HG03354 (cell line): ENCODE measurements around the gene LTO1.

Experiments used
- ATAC-seq: cut with Tn5 transposase; IDR thresholded peaks from one replicate; pipeline ENCODE4 v1.9.1; 2021; ENCODE audit warnings: mild to moderate bottlenecking; ENCODE audit not compliant: unreplicated experiment, poor library complexity, severe bottlenecking

The LTO1 gene

DNA sequence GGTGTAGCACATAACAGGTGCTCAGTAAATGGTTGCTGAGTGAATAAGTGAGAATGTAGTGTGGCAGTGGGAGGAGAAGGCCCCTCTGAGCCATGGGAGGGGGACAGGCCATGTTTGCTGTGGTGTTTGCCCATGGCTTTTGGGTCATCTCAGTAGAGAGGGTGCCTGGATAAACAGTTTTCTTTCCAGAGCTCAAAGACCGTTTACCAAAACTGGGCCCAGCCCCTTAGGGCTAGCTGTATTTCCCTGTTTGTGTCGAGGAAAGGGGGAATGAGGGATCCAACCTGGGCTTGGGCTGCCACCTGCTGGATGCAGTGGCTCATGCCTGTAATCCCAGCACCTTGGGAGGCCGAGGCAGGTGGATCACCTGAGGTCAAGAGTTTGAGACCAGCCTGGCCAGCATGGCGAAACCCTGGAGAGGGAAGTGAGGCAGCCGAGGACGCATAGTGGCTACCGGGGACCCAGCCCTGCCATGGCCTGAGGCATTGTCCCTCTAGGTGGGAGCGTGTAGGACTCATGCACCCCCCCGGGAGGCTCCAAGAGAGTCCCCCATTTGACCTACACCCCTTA lies 8.7 kb upstream of the LTO1 start:
- ATAC-seq: no peak

DNA sequence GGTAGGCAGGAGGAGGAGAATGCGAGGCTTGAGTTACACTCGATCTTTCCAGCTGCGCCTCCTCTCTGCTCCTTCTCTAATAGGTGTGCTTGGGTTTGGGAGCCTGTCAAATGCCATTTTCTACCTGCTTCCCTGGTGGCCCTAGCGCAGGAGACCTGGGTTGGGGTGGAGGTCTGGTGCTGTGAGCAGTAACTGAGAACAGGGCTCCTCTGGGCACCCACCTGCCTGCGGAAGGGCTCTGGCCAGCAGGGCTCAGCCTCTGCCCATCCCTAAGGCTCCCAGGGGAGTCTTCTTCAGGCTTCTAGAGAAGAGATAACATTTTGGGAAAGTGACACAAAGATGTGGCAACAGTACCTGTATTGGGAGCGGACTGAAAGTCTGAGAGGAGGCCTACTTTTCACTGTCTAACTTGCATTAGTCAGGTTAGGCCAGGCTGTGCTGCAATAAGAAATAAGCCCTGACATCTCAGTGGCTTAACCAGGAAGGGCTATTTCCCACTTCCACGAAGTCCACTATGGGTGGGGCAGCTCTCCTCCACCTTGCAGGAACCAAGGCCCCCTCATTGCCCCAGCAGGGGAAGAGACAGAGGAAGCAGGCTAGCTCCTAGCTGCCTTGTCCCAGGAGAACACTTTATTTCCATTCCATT lies 7.7 kb upstream of the LTO1 start:
- no peak for ATAC-seq

DNA sequence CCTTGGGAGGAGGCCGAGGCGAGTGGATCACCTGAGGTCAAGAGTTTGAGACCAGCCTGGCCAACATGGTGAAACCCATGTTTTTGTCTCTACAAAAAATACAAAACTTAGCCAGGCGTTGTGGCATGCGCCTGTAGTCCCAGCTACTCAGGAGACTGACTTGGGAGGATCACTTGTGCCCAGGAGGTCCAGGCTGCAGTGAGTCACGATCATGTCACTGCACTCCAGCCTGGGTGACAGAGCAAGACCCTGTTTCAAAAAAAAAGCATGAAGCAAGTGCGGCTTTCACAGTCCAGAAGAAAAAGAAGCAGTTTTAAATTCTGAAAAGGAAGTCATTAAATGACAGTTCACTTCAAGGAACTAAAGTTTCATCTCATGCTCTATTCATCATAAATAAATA lies 7.1 kb upstream of the LTO1 start:
- no peak for ATAC-seq

DNA sequence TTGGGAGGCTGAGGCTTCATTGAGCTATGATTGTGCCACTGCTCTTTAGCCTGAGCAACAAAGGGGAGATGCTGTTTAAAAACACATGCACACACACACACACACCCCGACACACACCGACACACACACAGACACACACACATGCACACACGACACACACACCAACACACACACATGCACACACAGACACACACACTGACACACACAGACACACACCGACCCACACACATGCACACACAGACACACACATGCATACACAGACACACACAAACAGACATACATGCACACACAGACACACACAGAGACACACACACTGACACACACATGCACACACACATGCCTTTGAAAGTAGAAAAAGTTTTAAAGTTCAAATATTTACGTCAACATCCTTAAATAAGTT lies 5.5 kb upstream of the LTO1 start:
- no peak for ATAC-seq

DNA sequence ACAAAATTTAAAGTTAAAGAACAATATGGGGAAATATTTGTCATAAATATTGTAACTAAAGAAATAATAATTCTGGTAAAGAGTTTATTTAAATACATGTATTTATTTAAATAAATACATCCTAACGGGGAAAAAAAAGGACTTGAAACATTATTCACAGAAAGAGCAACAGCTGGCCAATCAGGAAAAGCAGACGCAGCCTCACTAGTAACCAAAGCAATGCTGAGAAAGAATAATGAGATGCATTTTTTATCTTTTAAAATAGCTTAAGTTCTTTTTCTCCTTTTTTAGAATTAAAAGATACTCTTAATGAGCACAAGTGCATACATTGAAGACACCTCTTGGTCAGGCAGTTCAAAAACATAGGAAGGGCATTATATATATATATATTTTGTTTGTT lies 2.6 kb upstream of the LTO1 start:
- ATAC-seq: no peak

DNA sequence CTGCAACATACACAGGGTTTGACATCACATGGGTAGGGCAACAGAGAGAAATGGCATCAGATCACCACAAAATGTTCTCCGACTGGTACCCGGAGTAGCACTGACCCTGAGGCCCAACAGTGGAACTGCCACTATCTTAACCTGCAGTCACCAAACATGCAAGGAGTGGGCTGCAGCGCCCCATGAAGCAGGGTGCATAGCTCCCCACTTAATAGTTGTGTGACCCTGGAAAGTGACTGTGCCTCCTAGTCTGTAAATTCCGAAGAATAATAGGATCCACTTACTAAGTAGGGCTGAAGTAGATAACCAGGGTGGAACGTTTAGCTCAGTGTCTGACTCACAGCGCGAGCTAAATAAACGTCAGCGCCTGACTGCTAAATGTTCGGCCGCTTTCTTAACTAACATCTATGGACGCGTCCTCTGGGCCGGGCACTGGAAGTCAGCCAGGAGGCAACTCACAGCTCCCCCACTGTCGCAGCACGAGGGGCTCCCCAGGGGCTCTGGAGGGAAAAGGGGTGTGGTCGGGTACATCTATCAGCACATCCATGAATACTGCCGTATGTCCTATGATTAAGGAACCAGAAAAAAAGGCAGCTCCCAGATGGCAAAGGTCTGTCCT lies 777 bp downstream of the LTO1 start:
- no peak for ATAC-seq

DNA sequence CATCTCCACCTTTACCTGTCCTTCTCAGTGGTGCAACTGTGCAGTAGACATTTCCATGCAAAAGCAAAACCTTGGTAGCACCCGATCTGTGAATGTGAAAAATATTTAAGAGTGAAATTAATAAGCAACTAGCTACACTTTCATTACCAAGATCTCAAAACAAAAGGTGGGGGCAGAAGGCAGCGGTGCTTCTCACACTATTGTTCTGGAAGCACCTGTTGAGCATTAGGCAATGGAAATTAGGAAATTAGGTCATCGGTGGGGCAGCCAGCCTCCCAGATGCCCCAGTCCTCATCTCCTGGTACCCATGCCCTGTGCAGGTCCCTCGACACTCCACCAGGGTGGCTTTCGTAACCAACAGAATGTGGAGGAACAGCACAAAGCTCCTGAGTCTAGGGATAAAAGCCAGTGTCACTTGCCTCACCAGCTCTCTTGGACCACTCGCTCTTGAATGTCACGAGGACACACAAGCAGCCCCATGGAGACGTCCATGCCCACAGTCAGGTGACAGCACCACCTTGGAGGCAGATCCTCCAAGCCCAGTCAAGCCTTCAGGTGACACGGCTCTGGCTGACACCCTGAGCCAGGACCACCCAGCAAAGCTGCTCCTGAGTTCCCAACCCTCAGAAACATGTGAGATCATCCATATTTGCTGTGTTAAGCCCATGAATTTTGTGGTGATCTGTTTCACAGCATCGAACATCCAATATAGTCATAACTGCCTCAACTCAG lies 3.3 kb downstream of the LTO1 start:
- ATAC-seq: no peak

DNA sequence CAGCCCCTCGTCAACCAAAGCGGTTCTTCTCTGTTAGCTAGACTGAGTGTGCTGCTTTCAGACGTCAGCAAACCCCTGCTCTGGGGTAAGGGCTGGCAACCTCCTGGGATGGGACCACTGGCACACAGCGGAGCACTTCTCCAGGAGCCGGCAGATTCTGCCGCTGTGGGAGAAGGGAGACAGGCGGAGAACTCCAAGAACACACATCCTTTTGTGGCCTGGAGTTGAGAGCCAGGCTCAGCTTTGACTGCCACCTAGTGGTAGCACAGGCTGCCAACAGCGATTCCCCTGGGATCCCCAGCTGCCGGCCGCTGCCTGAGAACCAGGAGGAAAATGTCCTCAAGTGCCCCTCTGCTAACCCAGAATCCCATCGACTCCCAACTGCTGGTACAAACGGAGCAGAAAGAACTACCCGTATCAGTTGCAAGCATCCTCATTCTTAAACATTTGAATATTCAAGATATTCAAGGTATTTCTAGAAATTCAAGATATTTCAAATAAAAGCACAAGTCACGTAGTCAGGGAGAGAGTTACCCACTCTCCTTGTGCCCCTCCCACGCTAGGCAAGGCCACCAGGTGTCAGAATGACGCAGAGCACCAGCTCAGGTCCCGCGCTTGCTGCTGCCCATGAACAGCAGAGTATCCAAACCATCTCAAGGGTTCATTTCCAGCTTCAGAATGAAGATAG lies 4.9 kb downstream of the LTO1 start:
- ATAC-seq: no peak

DNA sequence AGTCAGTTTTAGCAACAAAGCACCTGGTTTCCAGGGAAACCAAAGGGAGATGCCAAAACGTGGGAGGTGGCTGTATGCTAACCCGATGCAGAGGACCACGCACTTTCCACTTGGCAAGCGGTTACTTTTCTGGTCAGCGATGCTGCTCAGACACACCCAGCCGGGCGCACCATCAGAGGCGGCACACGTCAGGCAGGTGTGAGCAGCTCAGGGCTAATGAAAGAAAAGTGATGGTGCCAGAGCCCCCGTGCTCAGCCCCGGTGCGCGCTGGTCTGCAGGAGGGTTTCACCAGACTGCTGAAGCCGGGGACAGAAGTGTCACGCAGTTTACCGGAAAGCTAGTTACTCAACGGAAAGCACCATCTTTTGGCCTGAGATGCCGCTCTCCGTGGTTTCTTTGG lies 5.7 kb downstream of the LTO1 start:
- no peak for ATAC-seq

DNA sequence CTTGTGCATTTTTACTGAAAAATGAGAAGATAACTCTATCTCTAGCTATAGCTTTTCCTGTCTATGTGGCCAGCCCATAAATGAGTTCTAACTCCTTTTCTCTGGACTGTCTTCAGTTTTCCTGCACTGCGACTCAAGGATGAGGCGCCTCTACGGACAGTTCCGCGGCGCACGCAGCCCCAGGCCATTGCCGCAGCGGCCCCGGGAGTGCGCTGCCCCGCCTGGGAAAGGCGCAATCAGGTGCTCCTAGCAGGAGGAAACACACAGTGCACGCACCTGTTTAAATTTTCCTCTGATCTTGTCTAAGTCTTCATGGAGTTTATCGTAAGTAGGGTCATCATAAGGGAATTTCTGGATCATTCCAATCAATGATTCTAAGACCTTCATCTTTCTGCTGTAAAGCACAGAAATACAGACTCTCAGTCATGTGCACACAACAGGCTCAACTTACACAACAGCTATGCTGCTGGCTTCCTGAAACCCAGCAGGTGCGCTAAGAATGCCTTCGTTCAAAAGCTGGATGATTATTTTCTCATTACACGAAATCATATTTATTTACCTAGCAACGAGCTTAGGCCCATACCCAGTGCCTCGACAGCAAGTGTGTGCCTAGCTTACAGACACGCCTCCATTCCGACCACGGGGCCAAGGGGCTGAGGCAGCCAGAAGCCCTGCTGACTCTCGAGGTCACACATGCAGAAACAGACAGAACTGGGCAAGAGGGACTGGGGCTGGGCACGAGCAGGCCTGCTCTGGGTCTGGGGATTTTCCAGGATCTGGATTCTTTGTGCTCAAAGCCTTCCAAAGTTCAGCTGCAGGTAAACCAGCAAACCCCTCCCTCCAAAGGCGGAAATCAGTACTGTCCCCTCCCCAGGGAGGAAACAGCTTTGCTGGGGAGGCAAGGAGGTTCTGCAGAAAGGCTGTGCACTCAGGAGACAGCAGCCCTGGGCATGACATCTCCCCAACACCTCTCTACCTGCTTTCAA lies 7.2 kb downstream of the LTO1 start:
- no peak for ATAC-seq

DNA sequence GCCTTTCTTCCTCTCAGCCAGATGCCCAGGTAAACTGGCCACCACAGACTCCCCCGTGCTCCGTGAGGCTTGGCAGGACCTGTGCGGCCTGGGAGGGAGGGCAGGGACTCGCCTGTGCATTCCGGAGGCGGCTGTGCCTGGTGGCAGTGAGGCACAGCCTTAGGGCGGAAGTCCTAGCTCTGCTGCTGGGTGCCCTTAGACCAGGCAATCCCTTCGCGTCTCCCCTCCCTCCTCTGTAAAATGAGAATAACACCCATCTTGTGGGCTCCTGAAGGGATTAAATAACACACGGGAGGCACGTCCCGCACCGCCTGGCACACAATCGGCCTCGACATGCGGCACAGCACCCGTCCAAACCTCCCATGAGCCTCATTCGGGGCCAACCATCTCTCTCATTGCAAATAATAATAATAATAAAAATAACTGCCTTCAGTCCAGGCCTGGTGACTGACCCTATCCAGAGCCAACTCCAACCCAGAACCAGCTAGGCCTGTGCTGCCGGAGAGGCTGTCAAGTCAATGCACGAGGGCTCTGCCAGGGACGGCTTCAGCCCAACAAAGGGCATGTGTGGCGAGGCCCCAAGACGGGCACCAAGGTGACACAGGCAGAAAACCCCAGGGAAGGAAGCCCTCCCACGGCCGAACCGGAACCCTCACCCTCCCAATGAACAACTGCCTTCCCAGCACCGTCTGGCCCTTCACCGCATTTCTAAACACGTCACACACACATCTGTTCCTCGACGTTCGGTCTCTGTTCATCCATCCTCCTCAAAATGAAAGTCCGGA lies 8.2 kb downstream of the LTO1 start:
- no peak for ATAC-seq

DNA sequence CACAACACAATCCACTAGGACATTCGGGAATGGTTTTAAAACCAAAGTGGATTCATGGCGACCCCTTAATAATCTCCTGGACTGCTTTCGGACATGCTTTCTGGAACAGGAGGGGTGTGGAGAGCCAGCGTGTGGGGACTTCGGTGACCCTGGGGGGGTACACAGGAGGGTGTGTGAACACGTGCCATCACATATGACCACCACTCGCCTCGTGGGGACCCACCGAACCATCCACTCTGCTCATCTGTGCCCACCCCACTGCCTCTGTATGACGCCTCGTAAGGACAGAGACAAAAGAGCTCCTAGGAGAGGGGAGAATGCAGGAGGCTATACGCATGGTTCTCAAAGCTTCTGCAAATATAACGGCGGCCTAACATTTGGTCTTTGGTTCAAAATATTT lies 8.9 kb downstream of the LTO1 start:
- ATAC-seq: no peak

DNA sequence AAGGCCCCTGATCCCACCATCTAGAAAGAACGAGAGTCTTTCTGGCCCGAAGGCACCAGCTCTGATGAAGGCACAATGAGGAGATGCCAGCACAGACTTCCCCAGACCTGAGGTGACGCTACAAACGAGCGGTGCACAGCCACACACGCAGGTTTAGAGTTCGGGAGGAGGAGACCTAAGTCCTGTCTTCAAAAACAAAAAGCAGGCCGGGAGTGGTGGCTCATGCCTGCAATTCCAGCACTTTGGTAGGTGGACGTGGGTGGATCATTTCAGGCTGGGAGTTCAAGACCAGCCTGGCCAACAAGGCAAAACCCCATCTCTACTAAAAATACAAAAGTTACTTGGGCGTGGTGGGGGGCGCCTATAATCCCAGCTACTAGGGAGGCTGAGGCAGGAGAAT lies 9.5 kb downstream of the LTO1 start:
- ATAC-seq: no peak

DNA sequence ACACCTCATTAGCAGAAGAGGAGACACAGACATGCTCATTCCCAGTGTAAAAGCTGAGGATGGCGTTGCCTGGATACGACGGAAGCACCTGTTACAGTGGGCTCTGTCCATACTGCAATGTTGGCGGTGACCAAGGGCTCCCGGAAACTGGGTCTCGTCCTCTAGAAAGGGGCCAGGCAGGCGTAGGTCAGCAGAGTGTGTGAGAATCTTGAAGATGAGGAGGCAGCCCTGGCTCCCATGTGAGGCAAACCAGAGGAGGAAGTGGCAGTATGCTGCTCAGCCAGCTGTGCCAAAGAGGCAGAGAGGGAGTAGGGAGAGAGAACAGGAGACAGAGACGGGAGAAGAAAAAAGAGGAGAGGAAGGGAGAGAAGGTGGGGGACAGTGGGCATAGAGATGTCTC lies 10.3 kb downstream of the LTO1 start:
- ATAC-seq: no peak

DNA sequence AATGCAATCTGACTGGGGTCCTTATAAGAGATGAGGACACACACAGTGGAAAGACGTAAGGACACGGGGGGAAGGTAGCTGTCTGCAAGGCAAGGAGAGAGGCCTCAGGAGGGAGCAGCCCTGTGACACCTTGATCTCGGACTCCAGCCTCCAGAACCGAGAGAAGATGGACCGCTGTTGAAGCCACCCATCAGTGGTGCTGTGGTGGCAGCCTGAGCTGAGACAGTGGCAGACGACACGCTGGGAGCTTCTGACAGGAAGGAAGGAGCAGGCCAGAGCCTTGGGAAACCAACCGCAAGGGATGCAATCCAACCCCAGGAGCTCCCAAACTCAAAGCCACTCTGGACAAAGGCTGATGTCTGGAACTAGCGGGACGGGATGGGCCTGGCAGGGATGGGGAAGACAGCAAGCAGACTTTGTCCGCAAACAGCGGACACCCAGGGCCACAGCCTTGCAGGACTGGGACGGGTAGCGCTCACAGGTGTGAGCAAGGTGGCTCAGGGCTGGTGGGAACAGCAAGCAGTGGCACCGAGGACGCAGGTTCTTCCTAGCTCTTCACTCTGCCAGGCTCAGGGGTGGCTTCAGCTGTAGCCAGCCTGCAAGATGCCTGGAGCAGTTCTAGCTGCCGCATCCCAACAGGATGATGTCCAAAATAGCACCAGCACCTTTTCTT lies 10.9 kb downstream of the LTO1 start:
- ATAC-seq: no peak

DNA sequence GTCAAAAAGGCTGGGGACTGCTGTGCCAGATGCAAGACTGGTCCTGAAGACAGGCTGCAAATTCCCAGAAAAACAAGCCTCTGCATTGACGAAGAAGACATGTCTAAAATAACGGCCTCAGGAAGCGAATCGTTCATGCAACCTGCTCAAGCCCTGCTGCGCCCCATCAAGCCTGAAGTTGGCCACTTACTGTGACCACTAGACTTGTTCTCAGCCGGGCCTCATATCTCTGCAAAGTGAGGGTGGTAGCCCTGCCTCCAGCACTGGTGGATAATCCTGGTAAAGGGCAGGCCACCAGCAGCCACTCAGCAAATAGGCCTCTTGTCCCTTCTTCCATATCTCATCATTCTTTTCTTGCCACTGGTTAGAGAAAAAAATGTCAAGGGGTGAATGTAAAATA lies 11.8 kb downstream of the LTO1 start:
- no peak for ATAC-seq

DNA sequence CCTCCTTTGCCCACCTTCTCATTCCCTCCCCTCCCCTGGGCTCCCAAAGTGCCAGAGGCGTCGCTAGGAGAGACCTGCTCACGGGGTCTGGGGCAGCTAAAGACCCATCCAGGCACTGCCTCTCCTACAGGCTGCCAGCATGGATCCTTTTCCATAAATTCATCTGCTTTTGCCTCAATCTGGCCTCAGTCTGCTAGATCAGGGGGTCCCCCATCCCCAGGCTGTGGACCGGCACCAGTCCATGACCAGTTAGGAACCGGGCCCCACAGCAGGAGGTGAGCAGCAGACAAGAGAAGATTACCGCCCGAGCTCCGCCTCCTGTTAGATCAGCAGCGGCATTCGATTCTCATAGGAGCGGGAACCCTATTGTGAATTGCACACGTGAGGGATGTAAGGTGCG lies 12.3 kb downstream of the LTO1 start:
- no peak for ATAC-seq

DNA sequence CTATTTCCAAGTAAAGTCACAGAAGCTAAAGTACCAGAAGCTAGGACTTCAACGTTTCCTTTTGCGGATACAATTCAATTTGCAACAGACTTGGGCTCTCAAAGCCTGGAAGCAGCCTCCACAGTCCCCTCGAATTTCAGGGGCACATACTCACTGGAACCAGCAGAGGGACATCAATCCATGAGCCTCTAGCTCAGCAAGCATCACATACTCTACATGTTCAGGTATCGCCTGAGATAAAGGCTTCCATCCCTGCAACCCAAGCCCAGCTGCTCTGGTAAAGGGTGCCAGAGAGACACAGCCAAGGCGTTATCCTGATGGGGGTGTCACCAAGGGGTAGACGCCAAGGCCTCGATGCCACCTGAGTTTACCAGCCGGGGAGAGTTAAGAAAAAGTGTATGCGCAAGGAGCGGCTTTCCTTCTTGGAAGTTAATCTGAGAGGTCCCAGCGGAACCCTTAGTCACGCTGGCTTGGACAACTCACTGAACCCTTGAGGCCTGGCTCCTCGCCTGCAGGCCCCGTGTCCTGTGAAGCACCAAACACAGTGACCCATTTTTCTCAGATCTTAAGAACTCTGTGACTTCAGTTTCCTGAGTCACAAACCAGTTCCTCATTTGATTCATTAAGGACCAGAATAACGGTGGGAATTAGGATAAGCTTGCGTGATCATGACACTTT lies 13.0 kb downstream of the LTO1 start:
- no peak for ATAC-seq
